GM10248 (cell line): ENCODE measurements around the gene STAT5B.

Source experiments
- CTCF ChIA-PET: fragments of 300-600 bp; sonication (Branson Sonifier 250); formaldehyde crosslinking; extraction: SDS; loops from one replicate; lab custom pipeline; 2021; ENCODE audit warnings: antibody characterized with exemption; lab: Yijun Ruan, JAX
- POLR2A ChIA-PET: fragments of 350-650 bp; sonication (Branson Sonifier 250); formaldehyde crosslinking; extraction: SDS; loops from one replicate; lab custom pipeline; 2020; ENCODE audit warnings: antibody characterized with exemption; lab: Yijun Ruan, JAX
- DNase-seq: peaks from one replicate; pipeline ENCODE4 v3.0.0; 2012; ENCODE audit errors: extremely low spot score
- TF ChIP-seq, protein P1 (sequence below): IDR thresholded peaks from 2 replicates; pipeline ENCODE4 v1.5.1; 2012; ENCODE audit warnings: mild to moderate bottlenecking, low read depth; ENCODE audit errors: extremely low read depth, missing control alignments, control extremely low read depth

The STAT5B gene

GRCh38 chr17:42153919-42154742 is 122.1 kb downstream of the STAT5B start:
- ChIA-PET CTCF (interaction anchor here (0.7 to 1.9 kb wide), 9 partner anchors 10 to 129 kb away, joined by 3 to 10 read pairs (median 3); partner anchors contain the start of gene HCRT), POLR2A (interaction anchor here (0.6 kb wide), 1 partner anchor 165 kb away, joined by 4 read pairs; no protein-coding TSS in a partner anchor)
- DNase-seq, result no peak
- TF ChIP-seq, protein P1, sequence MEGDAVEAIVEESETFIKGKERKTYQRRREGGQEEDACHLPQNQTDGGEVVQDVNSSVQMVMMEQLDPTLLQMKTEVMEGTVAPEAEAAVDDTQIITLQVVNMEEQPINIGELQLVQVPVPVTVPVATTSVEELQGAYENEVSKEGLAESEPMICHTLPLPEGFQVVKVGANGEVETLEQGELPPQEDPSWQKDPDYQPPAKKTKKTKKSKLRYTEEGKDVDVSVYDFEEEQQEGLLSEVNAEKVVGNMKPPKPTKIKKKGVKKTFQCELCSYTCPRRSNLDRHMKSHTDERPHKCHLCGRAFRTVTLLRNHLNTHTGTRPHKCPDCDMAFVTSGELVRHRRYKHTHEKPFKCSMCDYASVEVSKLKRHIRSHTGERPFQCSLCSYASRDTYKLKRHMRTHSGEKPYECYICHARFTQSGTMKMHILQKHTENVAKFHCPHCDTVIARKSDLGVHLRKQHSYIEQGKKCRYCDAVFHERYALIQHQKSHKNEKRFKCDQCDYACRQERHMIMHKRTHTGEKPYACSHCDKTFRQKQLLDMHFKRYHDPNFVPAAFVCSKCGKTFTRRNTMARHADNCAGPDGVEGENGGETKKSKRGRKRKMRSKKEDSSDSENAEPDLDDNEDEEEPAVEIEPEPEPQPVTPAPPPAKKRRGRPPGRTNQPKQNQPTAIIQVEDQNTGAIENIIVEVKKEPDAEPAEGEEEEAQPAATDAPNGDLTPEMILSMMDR, result no peak
